Astrocyte (in vitro differentiated cells and primary cell): Measurements from ENCODE around the gene AGBL4. TPM values are rescaled to one million over a fixed set of nuclear protein-coding genes. Genes with fewer than 3 reads are reported as not detected.

Experiments
- DNase-seq: peaks from one replicate; pipeline ENCODE4 v3.0.0-alpha.2; 2010; ENCODE audit warnings: low read depth
- FAIRE-seq: peaks from 2 replicates; lab custom pipeline; 2011; peaks lifted over from hg19 to GRCh38; lab: Jason Lieb, UNC
- H2AFZ ChIP-seq: 2 replicates; pipeline ENCODE4 v1.6.0; 2012; ENCODE audit warnings: low read depth, low read length, inconsistent platforms
- H3K27ac ChIP-seq: 2 replicates; pipeline ENCODE4 v1.5.1; 2011; ENCODE audit warnings: low read depth, low read length, inconsistent platforms
- H3K27me3 ChIP-seq: 2 replicates; pipeline ENCODE4 v1.6.0; 2011; ENCODE audit warnings: low read length, inconsistent platforms; ENCODE audit not compliant: insufficient read depth
- H3K36me3 ChIP-seq: 2 replicates; pipeline ENCODE4 v1.5.1; 2011; ENCODE audit warnings: low read length, inconsistent platforms; ENCODE audit not compliant: insufficient read depth
- H3K4me1 ChIP-seq: 2 replicates; pipeline ENCODE4 v1.5.1; 2011; ENCODE audit warnings: low read length, inconsistent platforms; ENCODE audit not compliant: insufficient read depth
- H3K4me2 ChIP-seq: 2 replicates; pipeline ENCODE4 v1.6.0; 2012; ENCODE audit warnings: low read length, inconsistent platforms
- H3K4me3 ChIP-seq: 2 replicates; pipeline ENCODE4 v1.5.1; 2011; ENCODE audit warnings: low read depth, mild to moderate bottlenecking, low read length, inconsistent platforms; ENCODE audit not compliant: insufficient read depth
- H3K79me2 ChIP-seq: 2 replicates; pipeline ENCODE4 v1.6.0; 2012; ENCODE audit warnings: mild to moderate bottlenecking, low read length, inconsistent platforms; ENCODE audit not compliant: insufficient read depth
- H3K9ac ChIP-seq: 2 replicates; pipeline ENCODE4 v1.6.0; 2012; ENCODE audit warnings: mild to moderate bottlenecking, low read length, inconsistent platforms
- H3K9me3 ChIP-seq: 2 replicates; pipeline ENCODE4 v1.5.1; 2012; ENCODE audit warnings: low read depth, mild to moderate bottlenecking, low read length, inconsistent platforms; ENCODE audit not compliant: insufficient read depth
- H4K20me1 ChIP-seq: 2 replicates; pipeline ENCODE4 v1.6.0; 2012; ENCODE audit warnings: low read length, inconsistent platforms; ENCODE audit not compliant: insufficient read depth
- H3K27ac Mint-ChIP-seq: one replicate; pipeline ENCODE4 v1.8.0; 2021; ENCODE audit warnings: mild to moderate bottlenecking, mixed read lengths; ENCODE audit not compliant: unreplicated experiment
- H3K27me3 Mint-ChIP-seq: one replicate; pipeline ENCODE4 v1.8.0; 2021; ENCODE audit warnings: low read depth, mixed read lengths; ENCODE audit not compliant: unreplicated experiment
- H3K36me3 Mint-ChIP-seq: one replicate; pipeline ENCODE4 v1.8.0; 2021; ENCODE audit warnings: low read depth, mixed read lengths; ENCODE audit not compliant: unreplicated experiment
- H3K4me1 Mint-ChIP-seq: one replicate; pipeline ENCODE4 v1.8.0; 2021; ENCODE audit warnings: low read depth, mixed read lengths; ENCODE audit not compliant: unreplicated experiment
- H3K4me3 Mint-ChIP-seq: one replicate; pipeline ENCODE4 v1.8.0; 2021; ENCODE audit warnings: mild to moderate bottlenecking, moderate library complexity, mixed read lengths; ENCODE audit not compliant: unreplicated experiment
- H3K9me3 Mint-ChIP-seq: one replicate; pipeline ENCODE4 v1.8.0; 2021; ENCODE audit warnings: mild to moderate bottlenecking, mixed read lengths; ENCODE audit not compliant: unreplicated experiment
- EZH2 ChIP-seq: IDR thresholded peaks from 2 replicates; pipeline ENCODE4 v1.6.1; 2012; ENCODE audit warnings: mild to moderate bottlenecking, low read length, inconsistent platforms; ENCODE audit not compliant: insufficient read depth
- total RNA-seq: library from RNA; stranded (reverse); gene quantifications from 2 replicates; pipeline ENCODE4 v1.2.1, GENCODE V29; 2021
- TF ChIP-seq, protein P1 (sequence below): IDR thresholded peaks from 2 replicates; pipeline ENCODE4 v1.5.1; 2011; ENCODE audit warnings: low read depth, mild to moderate bottlenecking, inconsistent platforms, low read length, moderate library complexity; ENCODE audit not compliant: insufficient read depth

The AGBL4 gene
- total RNA-seq, 1 donor from 2014 or later, result not detected

DNA sequence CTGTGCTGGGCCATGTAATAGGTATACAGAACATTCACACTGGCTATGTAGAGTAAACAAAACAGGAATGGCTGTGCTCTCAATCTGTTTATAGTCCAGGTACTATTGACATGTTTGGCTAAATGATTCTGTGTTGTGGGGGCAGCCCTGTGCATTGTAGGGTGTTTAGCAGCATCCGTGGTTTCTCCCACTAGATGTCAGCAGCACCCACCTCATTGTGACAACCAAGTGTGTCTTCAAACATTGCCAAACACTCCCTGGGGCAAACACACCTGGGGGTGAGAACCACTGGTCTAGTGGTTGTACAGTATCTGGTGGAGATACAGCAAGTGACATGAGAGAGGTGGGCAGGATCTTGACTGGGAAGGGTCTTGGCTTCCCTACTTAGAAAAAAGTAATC, 1471.3 kb downstream of the AGBL4 start:
- Mint-ChIP-seq H3K27me3 (peaks cover 21% of the 10 kb centered on the region), H3K36me3 (no peaks in the 10 kb centered on the region), H3K4me3 (no peak overlapping the region), H3K9me3 (peaks cover 2% of the 10 kb centered on the region), H3K27ac (no peak overlapping the region), H3K4me1 (no peaks in the 10 kb centered on the region)
- Histone ChIP-seq H3K79me2 (no peaks in the 10 kb centered on the region), H3K9ac (no peak overlapping the region), H4K20me1 (no peaks in the 10 kb centered on the region), H2AFZ (no peak overlapping the region), H3K4me2 (no peak overlapping the region), H3K27me3 (no peaks in the 10 kb centered on the region), H3K4me1 (no peaks in the 10 kb centered on the region), H3K36me3 (no peaks in the 10 kb centered on the region), H3K27ac (no peak overlapping the region), H3K9me3 (no peaks in the 10 kb centered on the region), H3K4me3 (no peak overlapping the region)
- no peak for TF ChIP-seq EZH2
- TF ChIP-seq, protein P1, sequence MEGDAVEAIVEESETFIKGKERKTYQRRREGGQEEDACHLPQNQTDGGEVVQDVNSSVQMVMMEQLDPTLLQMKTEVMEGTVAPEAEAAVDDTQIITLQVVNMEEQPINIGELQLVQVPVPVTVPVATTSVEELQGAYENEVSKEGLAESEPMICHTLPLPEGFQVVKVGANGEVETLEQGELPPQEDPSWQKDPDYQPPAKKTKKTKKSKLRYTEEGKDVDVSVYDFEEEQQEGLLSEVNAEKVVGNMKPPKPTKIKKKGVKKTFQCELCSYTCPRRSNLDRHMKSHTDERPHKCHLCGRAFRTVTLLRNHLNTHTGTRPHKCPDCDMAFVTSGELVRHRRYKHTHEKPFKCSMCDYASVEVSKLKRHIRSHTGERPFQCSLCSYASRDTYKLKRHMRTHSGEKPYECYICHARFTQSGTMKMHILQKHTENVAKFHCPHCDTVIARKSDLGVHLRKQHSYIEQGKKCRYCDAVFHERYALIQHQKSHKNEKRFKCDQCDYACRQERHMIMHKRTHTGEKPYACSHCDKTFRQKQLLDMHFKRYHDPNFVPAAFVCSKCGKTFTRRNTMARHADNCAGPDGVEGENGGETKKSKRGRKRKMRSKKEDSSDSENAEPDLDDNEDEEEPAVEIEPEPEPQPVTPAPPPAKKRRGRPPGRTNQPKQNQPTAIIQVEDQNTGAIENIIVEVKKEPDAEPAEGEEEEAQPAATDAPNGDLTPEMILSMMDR, result no peak
- no peak for FAIRE-seq
- no peak for DNase-seq

DNA sequence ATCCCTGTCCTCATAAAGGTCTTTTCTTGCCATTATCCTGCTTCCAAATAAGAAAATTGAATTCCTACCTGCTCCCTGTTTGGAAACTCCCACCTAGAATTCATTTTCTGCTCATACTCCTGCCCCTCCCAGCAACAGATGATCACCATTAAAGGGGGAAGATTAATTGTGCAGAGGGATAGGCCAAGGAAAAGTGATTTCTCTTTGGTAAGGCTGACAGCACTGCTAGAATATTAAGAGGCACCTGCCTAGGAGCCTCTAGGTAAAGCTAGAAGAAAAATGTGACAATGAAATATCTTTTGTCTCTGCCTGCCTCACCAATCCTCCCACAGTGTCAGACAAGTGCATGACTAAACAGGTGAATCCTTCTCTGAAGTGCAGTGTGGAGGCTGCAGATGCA, 1474.8 kb downstream of the AGBL4 start:
- H3K27ac Mint-ChIP-seq, result no peak overlapping the region
- H3K4me1 Mint-ChIP-seq, result no peaks in the 10 kb centered on the region
- peaks cover 21% of the 10 kb centered on the region for H3K27me3 Mint-ChIP-seq

More for the DNA sequence above, 1474.8 kb downstream of the AGBL4 start:
- no peak overlapping the region for H3K4me3 ChIP-seq
- no peaks in the 10 kb centered on the region for H3K4me1 ChIP-seq
- no peaks in the 10 kb centered on the region for H3K9me3 ChIP-seq
- H3K36me3 ChIP-seq, result no peaks in the 10 kb centered on the region
- no peak overlapping the region for H3K4me3 Mint-ChIP-seq
- no peaks in the 10 kb centered on the region for H3K79me2 ChIP-seq
- peaks cover 3% of the 10 kb centered on the region for H3K9me3 Mint-ChIP-seq
- no peaks in the 10 kb centered on the region for H4K20me1 ChIP-seq
- no peaks in the 10 kb centered on the region for H3K36me3 Mint-ChIP-seq
- no peak overlapping the region for H2AFZ ChIP-seq
- no peak overlapping the region for H3K4me2 ChIP-seq
- no peak overlapping the region for H3K9ac ChIP-seq
- DNase-seq (no peak), FAIRE-seq (no peak)
- H3K27me3 ChIP-seq, result no peaks in the 10 kb centered on the region
- TF ChIP-seq, protein P1, result no peak
- no peak for TF ChIP-seq EZH2
- no peak overlapping the region for H3K27ac ChIP-seq
